AG20443 (cell line): ENCODE data around the gene TNFRSF14.
"Not testable (repeated sequence)": the region's sequence is repeated elsewhere in the genome, so short reads cannot be mapped to it uniquely, and the experiment has no call there.

Experiments used
- DNase-seq: peaks from one replicate; pipeline ENCODE4 v3.0.0; 2012; ENCODE audit warnings: low spot score, mixed read lengths

The TNFRSF14 gene

DNA sequence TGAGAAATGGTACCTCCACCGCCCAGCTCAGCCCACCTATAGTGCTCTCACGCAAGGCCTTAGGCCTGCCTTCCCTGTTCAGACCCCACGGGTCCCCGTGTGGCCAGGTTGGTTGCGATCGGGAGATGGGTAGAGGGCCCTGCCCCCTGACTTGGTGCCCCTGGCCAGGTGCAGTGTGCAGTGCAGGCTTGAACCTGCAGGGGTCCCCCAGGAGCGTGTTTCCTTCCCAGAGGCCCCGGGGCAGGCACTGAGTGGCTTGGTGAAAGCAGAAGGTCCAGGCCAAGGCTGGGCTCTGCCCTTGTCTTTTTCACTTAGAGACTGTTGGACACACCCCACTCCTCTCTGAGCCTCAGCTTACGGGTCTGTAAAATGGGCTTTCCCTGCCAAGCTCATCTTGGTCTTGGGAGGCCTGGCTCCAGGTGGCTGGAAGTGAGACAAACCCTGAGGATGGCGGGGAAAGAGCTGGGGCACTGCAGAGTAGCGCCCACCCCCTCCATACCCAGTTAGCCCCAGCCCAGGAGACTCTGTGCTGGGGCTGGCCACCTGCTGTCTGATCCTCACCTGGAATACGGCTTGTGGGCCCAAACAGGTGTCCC, 16.8 kb upstream of the TNFRSF14 start:
- no peak for DNase-seq

DNA sequence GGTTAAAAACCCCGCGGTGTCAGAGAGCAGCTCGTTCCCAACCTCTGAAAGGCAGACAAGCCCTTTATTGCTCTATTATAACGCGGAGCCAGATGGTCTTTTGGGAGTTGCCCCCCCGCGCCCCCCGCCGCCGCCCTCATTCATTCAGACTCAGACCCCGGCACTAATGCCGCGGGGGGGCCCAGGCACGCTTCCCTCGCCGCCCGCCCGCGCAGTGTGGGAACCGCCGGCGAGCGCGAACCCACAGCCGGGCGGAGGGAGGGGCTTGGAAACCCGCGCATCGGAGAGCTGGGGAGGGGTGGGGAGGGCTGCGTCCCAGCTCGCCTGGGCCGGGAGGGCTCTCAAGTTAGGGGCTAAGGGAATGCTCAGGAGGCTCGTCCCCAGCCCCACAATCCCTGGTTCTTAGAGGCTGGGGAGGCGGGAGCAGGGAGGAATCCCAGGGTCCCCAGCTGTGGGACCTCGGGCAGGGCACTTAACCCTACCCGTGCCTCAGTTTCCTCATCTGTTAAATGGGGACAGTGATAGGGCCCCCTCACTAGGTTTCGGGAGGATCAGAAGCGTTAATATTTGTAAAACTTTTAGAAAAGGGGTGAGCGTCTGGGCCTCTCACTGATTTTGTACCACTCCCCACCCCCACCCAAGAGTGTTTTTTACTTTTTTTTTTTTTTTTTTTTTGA, 15.2 kb upstream of the TNFRSF14 start:
- no peak for DNase-seq

DNA sequence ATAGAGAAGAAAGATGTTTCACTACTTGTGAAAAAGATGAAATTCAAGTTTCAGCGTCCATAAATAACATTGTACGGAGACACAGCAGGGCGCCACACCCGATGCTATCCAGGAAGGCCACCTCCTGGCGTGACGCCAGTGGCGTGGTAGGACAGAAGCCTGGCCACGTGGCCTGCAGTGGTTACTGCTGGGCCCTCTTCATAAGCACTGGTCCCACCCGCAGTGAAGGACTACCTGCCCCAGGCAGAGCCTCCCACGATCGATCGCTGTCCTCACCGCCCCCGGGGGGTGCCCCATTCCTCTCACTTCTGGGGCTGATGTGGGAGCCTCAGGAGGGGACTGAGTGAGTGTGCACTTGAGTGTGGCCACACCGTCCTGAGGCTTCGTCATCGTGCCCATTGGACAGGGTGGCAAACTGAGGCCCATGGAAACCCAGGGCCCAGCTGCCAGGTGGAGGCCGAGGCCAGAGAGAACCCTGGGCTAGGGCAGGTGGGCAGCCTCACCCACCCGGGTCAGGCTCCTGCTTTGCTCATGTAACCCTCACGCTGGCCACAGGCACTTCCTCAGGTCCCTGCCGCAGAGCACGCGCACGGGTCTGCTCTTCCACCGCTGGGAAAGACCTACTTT, 14.4 kb upstream of the TNFRSF14 start:
- DNase-seq = no peak

DNA sequence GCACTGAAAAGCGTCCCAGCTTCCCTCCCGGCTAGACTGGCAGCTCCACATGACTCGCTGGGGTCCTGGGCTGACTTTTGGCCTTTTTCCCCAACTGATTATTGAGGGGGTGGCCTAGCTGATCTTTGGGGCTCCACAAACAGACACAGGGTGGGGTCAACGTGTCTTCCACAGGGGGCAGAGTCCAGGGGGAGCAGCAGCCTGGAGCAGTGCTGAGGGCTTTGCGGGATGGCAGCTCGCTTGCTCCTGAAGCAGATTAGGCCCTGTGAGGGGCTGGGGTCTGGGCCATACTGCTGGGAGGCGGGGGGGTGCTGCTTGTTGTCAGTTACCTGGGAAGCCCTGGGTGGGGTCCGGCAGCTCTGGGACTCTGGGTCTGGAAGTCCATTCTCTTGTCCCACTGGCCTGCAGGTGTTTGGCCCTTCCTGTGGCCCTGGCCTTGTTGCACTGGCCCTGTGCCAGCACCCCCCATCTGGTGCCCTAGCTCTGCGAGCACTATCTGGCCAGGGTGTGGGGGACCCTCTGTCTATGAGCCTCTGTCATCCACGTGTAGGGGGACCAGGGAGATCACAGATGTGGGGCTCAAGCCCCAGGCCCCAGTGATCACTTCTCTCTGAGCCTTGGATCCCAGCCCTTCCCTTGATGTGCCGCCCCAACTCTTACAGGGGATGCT, 13.8 kb upstream of the TNFRSF14 start:
- no peak for DNase-seq

DNA sequence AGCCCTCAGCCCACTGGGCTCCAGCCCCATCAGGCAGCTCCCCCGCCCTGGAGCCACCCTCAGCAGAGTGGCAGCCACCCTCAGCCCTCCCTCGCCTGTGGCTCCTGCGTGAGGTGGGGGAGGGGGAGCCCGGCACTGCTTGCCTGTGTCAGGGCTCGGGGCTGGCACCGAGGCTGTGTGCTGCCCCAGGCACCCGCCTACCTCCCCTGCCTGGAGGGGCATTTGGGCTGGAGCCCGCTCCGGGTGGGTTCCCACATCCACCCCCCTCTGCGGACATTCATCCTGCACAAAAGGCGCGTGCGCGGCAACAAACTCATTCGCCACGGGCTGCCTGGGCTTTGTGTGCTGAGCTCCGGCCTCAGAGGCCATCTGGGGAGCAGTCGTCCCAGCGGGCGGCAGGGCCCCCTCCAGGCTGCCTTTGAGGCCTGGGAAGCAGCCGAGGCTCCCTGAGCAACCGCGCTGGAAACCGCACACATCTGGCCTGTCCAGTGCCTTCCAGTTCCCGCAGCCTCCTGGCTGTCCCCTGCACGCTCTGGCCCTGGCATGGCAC, 12.6 kb upstream of the TNFRSF14 start:
- DNase-seq = peak; percentile 46

DNA sequence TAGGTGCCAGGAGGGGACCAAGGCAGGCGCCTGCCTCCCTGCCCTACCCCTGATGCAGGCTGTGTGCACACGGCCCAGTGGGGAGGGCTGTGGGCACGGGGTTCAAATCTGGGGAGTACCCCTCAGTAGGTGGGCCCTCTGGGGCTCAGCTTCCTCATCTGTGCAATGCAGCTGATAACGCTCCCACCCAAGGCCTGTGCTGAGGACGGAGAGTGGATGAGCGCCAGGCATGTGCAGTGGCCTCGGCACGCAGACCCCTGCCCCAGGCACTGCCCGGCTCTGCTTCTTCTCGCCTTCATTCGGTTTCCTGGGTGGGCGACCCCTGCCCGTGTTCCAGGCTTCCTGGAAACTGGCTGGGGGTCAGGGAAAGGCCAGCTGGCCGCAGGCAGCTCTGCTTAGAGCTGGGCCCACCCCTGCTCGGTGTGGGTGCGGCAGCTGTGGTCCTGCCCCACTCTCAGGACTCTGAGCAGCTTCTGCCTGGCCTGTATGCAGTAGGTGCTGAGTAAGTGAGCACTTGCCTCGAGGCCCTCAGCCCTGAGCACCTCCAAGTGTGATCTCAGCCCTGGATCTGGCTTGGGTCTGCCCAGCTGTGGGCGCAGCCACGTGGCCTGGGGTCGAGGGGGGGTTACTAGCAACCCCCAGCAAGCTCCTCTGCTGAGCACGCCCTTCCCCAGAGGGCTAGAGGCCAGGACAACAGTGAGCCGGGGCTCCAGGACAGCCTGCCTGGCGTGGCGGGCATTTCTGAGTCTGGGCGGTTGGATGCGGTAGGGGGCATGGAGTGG, 11.9 kb upstream of the TNFRSF14 start:
- DNase-seq = no peak

DNA sequence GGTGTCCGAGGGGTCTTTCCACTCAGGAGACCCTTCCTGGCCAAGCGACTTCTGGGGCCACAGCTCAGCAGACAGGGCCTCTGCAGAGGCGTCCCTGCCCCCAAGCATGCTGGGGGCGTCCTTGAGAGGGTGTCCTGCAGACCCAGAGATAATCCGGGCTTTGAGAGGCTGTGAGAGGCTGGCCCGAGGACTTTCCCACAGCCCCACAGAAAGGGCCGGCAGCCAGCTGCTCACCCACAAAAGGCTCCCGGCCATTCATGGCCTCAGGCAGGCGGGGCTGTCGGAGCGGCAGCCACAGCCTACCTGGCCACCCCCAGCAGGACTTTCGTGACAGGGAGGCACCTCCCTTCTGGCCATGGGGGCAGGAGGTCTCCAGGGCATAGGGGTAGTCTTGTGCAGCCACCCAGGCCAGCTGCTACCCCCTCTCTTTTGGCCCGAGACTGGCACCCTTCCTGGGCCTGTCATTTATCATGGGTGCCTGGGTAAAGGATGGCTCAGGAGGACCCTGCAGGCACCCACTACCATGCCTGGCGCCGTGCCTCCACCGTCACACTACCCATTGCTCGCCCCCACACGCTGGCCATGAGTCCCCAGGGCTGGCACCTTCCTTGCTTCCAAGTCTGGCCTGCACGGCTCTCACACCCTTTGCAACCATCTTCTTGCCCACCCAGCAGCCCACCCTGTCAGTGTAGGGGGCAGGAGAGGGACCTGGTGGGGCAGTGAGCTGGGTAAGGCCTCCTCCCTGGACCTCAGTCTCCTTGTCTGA, 11.1 kb upstream of the TNFRSF14 start:
- no peak for DNase-seq

DNA sequence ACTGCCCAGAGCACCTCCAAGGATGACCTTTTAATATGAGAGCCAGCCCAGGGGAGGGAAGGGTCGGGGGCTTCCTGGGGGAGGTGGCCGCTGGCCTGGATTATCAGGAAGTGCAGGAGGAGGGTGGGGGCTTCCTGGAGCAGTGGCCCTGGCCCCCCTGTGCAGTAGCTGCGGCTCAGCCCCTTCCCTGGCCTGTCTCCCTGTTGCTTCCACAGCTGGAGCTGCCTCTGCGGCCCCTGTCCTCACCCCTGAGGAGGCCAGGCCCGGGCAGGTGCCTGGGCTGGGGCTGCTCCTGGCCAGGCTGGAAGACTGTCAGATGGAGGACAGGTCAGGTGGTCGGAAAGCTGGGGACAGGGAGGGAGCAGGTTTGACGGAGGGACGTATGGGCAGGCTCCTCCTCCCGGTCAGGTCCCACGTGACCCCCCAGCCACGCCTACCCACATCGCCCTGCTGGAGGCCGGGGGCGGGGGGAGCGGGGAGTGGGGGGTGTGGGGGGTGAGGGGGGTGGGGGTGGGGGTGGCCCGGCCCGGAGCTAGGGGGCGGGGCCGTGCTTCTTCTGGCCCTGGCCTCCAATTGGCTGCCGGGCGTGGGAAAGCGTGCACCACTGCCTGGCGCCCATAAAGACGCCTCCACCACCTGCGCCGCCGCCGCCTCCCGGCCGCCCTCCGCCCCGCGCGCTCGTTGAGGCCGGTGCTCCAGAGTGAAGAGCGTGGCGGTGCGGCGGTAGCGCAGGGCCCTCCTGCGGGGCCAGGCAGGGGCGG, 10.2 kb upstream of the TNFRSF14 start:
- DNase-seq = peak; percentile 90

DNA sequence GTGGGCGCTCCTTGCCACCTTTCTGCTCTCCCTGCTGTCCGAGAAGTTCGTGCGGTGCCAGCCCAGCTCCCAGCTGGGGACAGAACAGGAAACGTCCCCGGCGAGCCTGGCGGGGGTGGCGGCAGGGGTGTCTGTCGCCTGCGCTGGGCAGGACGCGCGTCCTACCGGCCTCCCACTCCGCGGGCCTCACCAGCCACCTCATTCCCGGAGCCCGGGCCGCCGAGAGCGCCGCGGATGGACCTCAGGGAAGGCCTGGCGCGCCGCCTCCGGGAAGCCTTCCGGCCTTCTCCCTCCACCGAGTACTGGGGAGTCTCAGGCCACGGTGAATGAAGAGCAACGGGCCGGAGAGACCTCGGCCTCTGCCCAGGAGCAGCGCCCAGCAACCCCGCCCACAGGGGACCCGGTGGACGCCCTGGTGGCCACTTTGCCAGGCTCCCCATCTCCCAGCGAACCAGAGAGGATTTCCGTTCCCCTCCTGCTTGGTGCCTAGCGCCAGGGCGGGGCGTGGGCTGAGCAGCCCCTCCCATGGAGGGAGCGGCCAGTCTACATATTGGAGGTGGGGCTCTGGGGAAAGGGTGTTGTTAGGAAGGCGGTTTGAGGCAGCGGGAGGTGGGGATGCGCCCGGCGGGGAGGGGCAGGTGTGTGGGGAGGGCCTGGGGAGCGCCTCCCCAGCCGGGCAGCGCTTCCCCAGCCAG, 9.5 kb upstream of the TNFRSF14 start:
- DNase-seq = peak; percentile 85

DNA sequence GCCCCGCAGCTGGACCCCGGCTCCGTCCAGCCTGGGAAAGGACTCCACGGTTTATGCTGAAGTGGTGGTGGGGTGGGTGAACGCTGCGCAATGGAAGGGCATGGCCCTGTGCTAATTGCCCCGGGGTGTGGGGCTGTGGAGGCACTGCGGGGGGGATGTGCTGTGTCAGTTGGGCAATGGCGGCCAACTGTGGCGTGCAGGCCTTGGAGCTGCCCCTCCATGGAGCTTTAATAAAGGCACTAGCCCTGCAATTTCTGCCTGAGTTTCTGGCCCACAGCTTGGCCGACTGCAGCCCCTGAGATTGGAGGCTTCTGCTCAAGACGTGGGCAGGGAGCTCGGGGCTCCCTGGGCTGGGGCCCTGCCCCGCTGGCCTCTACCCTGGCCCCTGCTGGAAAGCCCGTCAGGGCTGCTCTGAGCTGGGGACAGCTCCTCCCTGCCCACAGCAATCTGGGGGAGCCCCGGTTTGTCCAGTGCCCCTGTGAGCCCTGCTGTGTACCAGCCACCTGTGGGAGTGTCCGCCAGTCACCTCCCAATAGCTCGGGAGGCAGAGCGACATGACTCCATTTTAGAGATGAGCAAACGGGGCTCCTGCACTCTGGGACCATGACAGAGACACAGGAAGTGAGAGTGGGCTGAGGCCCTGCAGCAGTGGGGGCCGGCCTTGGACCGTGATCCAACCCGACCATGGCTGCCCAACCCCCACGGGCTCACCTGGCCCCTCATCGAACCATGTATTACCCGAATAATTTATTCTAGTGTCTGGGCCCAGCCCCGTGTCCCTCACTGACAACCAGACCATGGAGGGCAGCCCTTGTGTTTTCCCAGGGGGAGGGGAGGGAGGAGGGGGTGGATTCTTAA, 8.7 kb upstream of the TNFRSF14 start:
- DNase-seq = no peak

DNA sequence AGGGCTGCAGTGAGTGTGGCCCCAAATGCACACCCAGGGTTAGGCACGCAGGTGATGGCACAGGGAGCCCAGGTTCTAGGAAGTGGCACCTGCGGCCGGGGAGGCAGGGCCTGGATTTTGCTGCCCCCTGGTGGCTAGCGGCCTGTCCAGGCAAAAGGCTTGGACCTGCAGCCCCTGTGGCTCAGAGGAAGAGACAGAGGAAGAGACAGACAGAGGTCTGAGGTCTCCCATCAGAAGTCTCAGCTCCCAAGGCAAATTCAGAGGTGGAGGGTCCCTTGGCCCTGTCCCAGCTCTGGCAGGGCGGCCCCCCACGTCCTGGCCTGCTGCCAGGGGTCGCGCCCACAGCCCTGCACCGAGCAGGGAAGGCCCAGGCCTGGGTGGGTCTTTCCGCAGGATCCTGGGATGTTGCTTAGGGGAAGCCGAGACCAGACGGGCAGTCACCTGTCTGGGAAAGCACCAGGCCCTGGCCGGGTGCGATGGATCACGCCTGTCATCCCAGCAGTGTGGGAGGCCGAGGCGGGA, 8.0 kb upstream of the TNFRSF14 start:
- peak; percentile 87 for DNase-seq

DNA sequence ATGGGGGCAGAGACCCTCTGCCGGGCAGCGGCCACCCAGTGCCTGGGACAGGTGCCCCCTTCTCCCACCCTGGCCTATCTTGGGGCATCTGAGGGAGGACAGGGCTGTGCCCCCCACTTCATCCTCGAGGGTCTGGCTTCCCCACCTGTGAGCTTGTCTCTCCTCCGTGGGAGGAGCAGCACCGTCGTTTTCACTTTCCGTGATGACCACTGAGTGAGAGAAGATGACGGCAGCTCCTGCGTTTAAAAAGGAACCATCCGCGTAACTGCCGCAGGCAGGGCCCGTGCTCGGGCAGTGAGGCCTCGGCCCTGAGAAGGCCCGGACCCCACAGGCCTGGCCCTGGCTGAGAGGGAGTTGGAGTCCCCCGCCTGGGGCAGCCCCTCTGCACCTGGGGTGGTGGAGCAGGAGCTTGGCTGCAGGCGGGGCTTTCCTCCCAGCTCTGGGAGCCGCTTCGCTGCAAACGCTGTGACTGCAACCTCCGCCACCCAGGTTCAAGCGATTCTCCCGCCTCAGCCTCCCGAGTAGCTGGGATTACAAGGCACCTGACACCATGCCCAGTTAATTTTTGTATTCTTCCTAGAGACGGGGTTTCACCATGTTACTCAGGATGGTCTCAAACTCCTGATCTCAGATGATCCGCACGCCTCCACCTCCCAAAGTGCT, 6.7 kb upstream of the TNFRSF14 start:
- not testable (repeated sequence) for DNase-seq

DNA sequence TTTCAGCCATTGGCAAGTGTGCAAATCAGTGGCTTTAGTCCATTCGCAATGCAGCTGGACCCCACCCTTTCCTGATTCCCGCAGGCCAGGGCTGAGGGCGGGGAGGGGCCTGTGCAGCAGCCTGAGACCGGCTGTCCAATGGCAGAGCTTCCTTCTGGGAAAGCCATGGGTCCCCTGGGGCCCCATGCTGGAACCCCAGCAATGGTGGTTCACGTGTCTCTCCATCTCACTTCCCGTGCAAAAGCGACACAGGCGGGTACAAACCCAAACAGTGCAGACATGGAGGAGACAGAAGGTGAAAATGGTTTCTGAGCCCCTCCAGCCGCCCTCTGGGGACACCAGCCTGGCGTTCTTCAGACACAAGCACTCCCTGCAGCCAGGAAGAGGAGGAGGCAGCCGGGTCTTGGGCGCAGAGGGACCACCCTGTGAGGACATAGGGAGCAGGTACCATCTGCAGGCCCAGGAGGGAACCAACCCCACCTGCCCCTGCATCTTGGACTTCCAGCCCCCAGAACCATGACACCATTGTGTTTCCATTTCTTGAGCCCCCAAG, 5.8 kb upstream of the TNFRSF14 start:
- not testable (repeated sequence) for DNase-seq

DNA sequence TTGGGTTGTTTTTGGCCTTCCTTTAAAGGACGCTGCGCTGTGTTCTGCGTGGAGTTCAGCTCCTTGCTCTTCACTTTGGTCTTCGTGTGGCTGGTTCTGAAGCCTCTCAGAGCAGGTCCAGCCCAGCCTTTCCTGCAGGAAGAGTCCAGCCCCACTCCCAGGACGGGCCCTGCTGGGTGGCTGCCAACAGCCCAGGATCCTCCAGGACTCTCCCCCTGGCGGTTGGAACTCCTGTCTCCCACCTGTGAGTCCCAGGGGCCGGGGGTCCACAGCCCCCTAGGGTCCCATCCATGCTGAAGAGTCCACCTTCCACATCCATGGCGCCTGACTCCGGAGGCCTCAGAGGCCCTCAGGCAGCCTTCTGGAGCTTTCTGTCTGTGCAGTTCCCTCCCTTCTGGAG, 4.6 kb upstream of the TNFRSF14 start:
- DNase-seq = not testable (repeated sequence)

DNA sequence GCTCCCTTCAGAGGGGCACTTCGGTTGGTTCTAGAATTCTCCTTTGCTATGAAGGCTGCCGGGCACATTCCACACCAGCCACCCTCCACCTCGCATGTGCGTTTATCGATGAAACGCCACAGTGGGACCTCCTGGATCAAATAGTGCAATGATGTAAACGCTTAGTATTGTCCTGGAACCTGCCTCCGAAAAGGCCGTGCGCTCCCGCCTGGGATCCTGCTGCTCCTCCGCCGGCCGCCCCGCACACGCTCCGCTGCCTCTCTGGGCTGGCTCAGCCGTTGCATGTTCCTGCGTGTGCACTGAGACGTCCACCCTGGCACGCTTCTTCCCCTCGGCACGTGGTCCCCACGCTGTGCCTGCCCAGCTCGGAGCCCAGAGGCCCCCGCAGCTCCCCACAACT, 4.0 kb upstream of the TNFRSF14 start:
- no peak for DNase-seq

DNA sequence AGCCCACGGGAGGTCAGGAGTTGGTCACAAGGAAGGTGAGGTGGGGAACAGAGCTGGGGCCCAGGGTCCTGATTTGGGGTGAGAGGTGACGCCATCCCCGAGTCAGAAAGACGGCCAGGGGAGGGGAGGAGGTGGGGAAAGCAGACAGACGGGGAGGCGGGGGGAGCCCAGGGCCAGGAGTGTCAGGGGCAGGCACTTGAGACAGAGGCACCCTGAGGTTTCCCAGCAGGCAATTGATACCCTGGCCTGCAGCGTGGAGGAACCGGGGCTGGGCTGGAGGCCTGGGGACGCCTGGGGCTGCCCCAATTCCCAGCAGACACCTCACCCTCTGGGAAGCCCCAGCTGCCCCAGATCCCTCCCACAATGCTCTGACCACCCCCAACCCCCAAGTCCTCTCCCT, 3.1 kb upstream of the TNFRSF14 start:
- not testable (repeated sequence) for DNase-seq

DNA sequence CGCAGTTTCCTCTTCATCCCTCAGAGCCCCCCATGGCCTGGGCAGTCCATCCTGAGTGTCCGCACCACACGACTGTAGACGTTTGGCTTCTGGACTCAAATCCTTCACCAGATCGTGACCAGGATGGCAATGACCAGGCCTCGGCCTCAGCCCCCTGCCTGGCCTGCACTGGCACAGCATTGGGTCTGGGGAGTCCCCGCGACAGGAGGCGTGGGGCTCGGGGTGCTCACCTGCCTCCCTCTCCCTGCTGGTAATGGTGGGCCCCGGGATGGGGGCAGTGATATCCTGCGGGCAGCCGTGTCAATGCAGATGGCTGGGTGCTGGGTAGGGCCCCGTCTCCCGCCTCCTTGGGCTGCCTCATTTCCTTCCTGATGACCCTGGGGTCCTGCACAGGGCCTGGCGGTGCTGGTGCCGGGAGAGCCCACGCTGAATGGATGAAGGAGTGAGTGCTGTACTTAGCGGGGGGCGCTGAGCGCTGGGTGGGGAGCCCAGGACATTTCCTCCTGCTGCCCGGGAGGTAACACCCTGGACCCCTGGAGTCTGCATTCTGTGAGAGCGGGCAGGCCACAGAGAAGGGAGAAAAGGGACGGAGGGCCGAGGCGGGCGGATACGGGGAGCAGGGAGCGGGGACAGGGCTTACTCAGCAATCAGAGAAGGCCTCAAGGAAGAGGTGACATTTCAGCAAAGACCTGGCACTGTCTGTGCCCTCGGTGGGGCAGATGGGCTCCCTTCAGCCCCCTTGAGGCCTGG, 2.1 kb upstream of the TNFRSF14 start:
- no peak for DNase-seq
